ENCODE measurements around the gene ZC3H18.

DNA sequence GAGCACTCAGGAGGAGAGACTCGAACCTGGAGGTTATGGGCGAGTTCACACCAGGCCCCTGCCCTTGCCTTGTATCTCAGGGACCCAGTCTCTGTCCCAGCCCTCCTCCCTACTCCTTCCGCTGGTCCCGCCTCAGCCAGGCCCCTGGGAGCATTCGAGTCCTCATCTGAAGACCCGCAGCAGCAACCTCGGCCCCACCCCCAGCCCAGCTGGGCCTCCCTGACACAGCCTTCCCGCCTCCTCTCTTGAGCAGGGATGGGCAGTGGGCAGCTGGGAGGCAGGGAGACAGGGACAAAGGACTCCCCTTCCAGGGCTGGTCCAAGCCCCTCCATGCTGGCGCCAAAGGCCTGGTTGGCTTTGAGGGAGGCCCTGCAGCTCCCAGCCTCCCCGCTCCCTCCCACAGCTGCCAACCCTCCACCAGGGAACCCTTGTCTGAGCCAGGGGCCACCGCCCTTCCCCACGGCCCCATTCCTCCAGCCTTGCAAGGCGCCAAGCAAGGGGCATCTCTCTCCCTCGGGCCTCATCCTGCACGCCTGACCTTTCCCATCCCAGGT lies 15.4 kb upstream of the ZC3H18 start:
- no peak for TF ChIP-seq PPARA (CRISPR knock-in tag; IDR thresholded peaks at IDR 0.05; ENCODE audit: borderline replicate concordance)
- TF ChIP-seq ARNTL (CRISPR knock-in tag; IDR thresholded peaks at IDR 0.05; ENCODE audit: borderline replicate concordance, low read depth) = no peak
- no peak for TF ChIP-seq ZFP3 (CRISPR knock-in tag; IDR thresholded peaks at IDR 0.05)
- no peak for TF ChIP-seq PATZ1 (CRISPR knock-in tag; IDR thresholded peaks at IDR 0.05; ENCODE audit: borderline replicate concordance)
- TF ChIP-seq ZNF8 (CRISPR knock-in tag; IDR thresholded peaks at IDR 0.05) = no peak
- TF ChIP-seq, protein P1, sequence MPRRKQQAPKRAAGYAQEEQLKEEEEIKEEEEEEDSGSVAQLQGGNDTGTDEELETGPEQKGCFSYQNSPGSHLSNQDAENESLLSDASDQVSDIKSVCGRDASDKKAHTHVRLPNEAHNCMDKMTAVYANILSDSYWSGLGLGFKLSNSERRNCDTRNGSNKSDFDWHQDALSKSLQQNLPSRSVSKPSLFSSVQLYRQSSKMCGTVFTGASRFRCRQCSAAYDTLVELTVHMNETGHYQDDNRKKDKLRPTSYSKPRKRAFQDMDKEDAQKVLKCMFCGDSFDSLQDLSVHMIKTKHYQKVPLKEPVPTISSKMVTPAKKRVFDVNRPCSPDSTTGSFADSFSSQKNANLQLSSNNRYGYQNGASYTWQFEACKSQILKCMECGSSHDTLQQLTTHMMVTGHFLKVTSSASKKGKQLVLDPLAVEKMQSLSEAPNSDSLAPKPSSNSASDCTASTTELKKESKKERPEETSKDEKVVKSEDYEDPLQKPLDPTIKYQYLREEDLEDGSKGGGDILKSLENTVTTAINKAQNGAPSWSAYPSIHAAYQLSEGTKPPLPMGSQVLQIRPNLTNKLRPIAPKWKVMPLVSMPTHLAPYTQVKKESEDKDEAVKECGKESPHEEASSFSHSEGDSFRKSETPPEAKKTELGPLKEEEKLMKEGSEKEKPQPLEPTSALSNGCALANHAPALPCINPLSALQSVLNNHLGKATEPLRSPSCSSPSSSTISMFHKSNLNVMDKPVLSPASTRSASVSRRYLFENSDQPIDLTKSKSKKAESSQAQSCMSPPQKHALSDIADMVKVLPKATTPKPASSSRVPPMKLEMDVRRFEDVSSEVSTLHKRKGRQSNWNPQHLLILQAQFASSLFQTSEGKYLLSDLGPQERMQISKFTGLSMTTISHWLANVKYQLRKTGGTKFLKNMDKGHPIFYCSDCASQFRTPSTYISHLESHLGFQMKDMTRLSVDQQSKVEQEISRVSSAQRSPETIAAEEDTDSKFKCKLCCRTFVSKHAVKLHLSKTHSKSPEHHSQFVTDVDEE (CRISPR knock-in tag; IDR thresholded peaks at IDR 0.05) = no peak

Measured in SK-N-SH treated with all-trans-retinoic acid at 6 μM for 48 hours (cell line).